ENCODE results near the gene BBS7.

DNA sequence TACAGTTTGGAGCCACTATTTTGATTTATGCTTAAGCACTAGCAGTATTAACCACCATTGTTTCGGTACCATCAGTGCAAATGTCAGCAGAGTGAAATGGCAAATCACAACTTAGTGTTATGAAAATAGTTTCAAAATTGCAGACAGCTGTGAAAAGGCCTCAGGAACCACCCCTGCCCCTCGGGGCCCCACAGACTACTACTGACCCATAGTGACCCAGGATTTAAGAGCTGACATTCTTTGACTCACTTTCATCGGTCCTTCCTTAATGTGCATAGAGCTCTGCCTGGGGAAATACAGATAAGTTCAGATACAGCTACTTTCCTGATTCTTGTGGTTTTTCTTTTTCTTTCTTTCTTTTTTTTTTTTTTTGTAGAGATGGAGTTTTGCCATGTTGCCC is 3.3 kb upstream of the BBS7 start:
- TF ChIP-seq CBX2 (IDR thresholded peaks at IDR 0.05; ENCODE audit: insufficient read depth, low read length, poor library complexity, severe bottlenecking) (no peak), SIN3A (IDR thresholded peaks at IDR 0.05; ENCODE audit: borderline replicate concordance in 2 of 2, control insufficient read depth in 1 of 2, low read depth in 2 of 2, low read length in 2 of 2) (no peak)
